Measurements from ENCODE around the gene DNAJC15.
"Not testable (repeated sequence)": the region's sequence is repeated elsewhere in the genome, so short reads cannot be mapped to it uniquely, and the experiment has no call there.

The DNAJC15 gene

GRCh38 chr13:43003729-43004128 is 19.7 kb upstream of the DNAJC15 start:
- no peak for DNase-seq

- DNase-seq: no peak
Measured at GRCh38 chr13:43005460-43006236, 17.7 kb upstream of the DNAJC15 start.

GRCh38 chr13:43006893-43007631 is 16.3 kb upstream of the DNAJC15 start:
- DNase-seq: no peak

- no peak for DNase-seq
Measured at GRCh38 chr13:43008596-43008995, 14.8 kb upstream of the DNAJC15 start.

DNA sequence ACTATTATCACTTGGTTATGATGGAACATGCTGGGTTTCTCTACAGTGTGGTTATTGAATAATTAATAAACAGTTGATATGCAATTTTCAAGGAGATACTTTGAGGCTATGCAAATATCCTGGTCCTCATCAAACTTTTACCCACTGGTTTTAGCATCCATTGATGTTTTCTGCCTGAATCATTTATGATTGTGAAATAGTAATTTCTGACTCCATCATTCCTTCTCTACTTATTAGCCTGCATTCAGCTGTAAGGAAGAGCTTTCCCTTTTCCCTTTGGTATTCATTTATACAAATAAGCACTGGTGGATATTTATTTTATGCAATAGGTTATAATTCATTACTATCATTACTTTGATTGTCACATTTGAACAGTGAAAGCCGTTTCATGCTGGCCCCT is 13.9 kb upstream of the DNAJC15 start:
- DNase-seq: no peak

- no peak for DNase-seq
Measured at GRCh38 chr13:43014162-43014561, 9.2 kb upstream of the DNAJC15 start.

DNA sequence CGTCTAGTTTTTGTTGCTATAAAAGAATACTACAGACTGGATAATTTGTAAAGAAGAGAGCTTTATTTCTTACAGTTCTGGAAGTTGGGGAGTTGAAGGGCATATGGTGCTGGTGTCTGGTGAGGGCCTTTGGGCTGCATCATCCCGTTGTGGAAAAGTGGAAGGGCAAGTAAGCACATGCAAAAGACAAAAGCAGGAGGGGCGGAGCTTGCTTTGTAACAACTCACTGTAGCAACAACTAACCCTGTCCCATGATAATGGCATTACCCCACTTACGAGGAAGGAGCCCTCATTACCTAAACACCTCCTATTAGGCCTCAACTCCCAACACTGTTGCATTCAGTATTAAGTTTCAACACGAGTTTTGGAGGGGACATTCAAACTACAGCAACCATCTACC is 7.2 kb upstream of the DNAJC15 start:
- no peak for DNase-seq

DNA sequence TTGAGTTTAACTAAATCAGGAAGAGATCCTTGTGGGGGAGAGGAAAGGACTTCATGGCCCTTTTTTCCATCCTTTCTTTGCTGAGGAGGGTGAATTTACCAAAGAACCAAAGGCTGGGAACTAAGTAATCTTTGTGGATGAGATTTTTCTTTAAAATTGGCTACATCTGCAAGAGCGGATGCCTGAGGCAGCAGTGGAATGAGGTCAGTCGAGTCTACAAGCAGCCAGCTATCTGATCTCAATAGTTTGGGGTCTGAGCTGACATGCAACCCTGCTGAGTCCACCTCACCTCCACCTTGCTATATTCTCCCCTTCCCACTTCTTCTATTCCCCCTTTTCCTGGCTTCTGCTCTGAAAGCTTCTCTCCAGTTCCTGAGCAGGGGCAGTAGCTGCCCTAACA is 3.6 kb upstream of the DNAJC15 start:
- no peak for DNase-seq

DNA sequence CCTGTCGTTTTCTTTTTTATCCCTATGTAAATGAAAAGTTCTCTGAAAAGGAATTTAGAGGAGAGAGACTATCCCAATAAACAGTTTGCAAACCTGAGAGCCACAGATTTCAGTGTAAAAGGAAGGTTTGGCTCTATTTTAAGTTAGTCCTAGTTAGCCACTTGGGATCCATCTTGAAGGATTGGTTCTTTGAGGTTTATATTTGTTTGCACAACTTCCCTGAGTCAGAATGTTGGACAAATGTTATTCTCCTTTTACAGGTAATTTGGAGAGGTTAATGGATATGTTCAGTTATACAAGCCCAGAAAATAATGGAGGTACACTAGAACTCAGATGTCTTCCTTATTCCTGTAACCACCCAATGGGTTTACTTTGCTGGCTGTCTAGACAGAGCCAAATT is 2.6 kb upstream of the DNAJC15 start:
- no peak for DNase-seq

GRCh38 chr13:43021926-43022670 is 1.3 kb upstream of the DNAJC15 start:
- DNase-seq: no peak

DNA sequence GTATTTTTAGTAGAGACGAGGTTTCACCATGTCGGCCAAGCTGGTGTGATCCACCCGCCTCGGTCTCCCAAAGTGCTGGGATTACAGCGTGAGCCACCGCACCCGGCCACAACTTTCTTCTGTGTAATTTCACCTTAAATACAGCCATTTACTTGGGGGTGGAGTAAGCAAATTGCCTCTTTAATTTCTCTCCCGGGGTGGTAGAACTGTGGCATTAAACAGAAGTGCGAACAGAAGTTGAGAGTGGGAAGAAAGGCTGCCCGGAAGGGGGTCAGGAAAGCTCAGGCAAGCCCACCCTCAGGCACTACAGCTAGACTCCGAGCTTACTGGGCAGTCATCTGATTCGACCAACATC is 475 bp upstream of the DNAJC15 start:
- peak in 3 of 56 donors; percentile 36 to 58 (median 37) for DNase-seq

GRCh38 chr13:43026262-43026661 is 2.9 kb downstream of the DNAJC15 start:
- DNase-seq: no peak

DNA sequence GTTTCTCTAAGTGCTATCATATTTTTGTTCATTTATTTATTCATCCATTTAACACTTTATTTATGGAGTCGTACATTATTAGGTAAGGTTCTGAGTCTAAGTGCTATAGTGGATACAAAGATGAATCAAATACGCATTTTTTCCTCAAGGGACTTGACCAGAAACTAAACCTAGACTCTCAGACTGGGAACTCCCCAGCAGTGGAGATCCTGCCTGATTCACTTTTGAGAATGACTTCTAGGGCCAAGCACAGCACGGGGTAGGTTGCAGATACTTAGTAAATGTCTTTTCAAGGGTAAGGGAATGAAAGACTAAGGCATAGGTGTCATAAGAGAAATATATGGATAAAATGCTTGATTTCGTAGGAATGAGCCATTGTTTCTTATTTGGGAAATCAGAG is 7.2 kb downstream of the DNAJC15 start:
- DNase-seq: no peak

- no peak for DNase-seq
Measured at GRCh38 chr13:43031881-43032280, 8.5 kb downstream of the DNAJC15 start.

DNA sequence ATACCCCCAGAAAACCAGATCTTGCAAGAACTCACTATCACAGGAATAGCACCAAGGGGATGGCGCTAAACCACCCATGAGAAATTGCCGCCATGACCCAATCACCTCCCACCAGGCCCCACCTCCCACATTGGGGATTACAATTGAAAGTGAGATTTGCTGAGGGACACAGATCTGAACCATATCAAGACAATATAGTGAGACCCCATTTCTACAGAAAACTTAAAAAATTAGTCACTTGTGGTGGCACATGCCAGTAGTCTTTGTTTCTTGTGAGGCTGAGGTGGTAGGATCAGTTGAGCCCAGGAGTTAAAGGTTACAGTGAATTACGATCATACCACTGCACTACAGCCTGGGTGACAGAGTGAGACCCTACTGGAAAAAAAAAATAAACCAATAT is 9.7 kb downstream of the DNAJC15 start:
- no peak for DNase-seq

GRCh38 chr13:43036351-43037250 is 13.2 kb downstream of the DNAJC15 start:
- DNase-seq: peak in 29 of 56 donors; percentile 5 to 63 (median 26)

- no peak for DNase-seq
Measured at GRCh38 chr13:43039966-43040365, 16.6 kb downstream of the DNAJC15 start.

DNA sequence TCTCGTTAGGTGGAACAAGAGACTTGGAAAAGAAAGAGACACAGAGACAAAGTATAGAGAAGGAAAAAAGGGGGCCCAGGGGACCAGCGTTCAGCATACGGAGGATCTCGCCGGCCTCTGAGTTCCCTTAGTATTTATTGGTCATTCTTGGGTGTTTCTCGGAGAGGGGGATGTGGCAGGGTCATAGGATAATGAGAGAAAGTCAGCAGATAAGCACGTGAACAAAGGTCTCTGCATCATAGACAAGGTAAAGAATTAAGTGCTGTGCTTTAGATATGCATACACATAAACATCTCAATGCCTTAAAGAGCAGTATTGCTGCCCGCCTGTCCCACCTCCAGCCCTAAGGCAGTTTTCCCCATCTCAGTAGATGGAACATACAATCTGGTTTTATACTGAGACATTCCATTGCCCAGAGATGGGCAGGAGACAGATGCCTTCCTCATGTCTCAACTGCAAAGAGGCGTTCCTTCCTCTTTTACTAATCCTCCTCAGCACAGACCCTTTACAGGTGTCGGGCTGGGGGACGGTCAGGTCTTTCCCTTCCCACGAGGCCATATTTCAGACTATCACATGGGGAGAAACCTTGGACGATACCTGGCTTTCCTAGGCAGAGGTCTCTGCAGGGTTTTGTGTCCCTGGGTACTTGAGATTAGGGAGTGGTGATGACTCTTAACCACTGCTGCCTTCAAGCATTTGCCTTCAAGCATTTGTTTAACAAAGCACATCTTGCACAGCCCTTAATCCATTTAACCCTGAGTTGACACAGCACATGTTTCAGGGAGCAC is 17.4 kb downstream of the DNAJC15 start:
- not testable (repeated sequence) for DNase-seq

- DNase-seq: no peak
Measured at GRCh38 chr13:43041369-43041921, 18.1 kb downstream of the DNAJC15 start.

- DNase-seq: no peak
Measured at GRCh38 chr13:43042410-43042921, 19.1 kb downstream of the DNAJC15 start.
